Mucosa of rectum (tissue), 2 donors: ENCODE results near the gene C10orf105.

ENCODE experiments used
- H3K27ac ChIP-seq, 2 donors: one replicate each; pipeline ENCODE4 v1.7.0; 2013; ENCODE audit warnings: inconsistent platforms in 2 of 2, low read depth in 2 of 2, low read length in 2 of 2
- H3K27me3 ChIP-seq, 2 donors: one replicate each; pipeline ENCODE4 v1.7.0; 2013; ENCODE audit warnings: low read length in 2 of 2; ENCODE audit not compliant: control insufficient read depth in 2 of 2, insufficient read depth in 2 of 2
- H3K36me3 ChIP-seq, 2 donors: one replicate each; pipeline ENCODE4 v1.7.0; 2013; ENCODE audit warnings: low read length in 2 of 2; ENCODE audit not compliant: control insufficient read depth in 2 of 2, insufficient read depth in 2 of 2
- H3K4me1 ChIP-seq, 2 donors: one replicate each; pipeline ENCODE4 v1.7.0; 2013; ENCODE audit warnings: low read length in 2 of 2, mild to moderate bottlenecking in 1 of 2; ENCODE audit not compliant: control insufficient read depth in 2 of 2, insufficient read depth in 2 of 2
- H3K4me3 ChIP-seq, 2 donors: one replicate each; pipeline ENCODE4 v1.7.0; 2013; ENCODE audit warnings: low read length in 2 of 2
- H3K9ac ChIP-seq, 2 donors: one replicate each; pipeline ENCODE4 v1.7.0; 2013; ENCODE audit warnings: low read length in 2 of 2, low read depth in 1 of 2, mild to moderate bottlenecking in 1 of 2
- H3K9me3 ChIP-seq, 2 donors: one replicate each; pipeline ENCODE4 v1.7.0; 2013; ENCODE audit warnings: low read length in 2 of 2; ENCODE audit not compliant: control insufficient read depth in 2 of 2
- donor health status: healthy.
- donor health status: Normal muscosa, but diverticular disease.

The C10orf105 gene

GRCh38 chr10:71691405-71691804 is 28.2 kb downstream of the C10orf105 start:
- Histone ChIP-seq H3K4me3 (no peak overlapping the region), H3K27me3 (no peaks in the 10 kb centered on the region), H3K36me3 (no peaks in the 10 kb centered on the region), H3K4me1 (peaks cover 7 to 12% of the 10 kb centered on the region in 2 donors), H3K9ac (no peak overlapping the region), H3K9me3 (no peaks in the 10 kb centered on the region), H3K27ac (no peak overlapping the region)

DNA sequence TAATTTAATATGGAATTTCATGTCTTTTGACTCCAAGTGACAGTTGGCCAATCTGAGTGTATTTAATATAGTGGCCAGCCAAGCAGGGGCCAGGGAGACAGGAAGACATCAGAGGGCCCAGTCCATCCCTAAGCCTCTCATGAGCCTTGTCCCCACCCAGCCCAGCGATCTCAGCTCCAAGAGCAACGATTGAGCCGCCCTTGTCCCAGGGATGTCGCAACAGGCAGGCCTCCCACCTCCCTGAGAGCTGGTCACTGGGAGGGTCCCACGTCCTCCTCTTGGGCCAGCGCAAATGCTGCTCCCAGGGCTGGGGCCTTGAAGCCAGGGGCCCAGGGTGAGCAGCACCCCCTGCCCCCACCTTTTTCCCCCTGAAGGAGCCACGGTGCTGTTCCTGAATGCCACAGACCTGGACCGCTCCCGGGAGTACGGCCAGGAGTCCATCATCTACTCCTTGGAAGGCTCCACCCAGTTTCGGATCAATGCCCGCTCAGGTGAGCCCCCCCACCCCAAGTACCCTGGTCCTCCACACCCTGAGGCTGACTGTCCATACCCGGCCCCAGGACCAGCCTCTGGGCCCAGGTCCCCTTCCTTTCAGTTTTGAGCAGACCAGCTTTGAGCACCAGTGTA is 29.4 kb downstream of the C10orf105 start:
- Histone ChIP-seq H3K9ac (no peak overlapping the region), H3K36me3 (no peaks in the 10 kb centered on the region), H3K4me3 (no peak overlapping the region), H3K27me3 (no peaks in the 10 kb centered on the region), H3K27ac (no peak overlapping the region), H3K9me3 (no peaks in the 10 kb centered on the region), H3K4me1 (peaks cover 5% of the 10 kb centered on the region in 2 donors)

DNA sequence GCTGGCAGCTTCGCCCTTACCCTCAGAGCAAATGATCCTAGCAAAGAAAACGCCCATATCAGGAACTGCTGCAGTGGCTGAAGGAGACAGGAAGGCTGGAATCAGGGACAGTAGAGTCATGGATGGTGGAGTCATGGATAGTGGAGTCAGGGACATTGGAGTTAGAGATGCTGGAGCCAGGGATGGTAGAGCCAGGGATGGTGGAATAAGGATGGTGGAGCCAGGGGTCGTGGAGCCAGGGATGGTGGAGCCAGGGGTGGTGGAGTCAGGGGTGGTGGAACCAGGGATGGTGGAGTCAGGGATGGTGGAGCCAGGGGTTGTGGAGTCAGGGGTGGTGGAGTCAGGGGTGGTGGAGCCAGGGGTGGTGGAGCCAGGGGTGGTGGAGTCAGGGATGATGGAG is 31.3 kb downstream of the C10orf105 start:
- Histone ChIP-seq H3K27me3 (no peaks in the 10 kb centered on the region), H3K9ac (no peak overlapping the region)

GRCh38 chr10:71687480-71687879 is 32.1 kb downstream of the C10orf105 start:
- no peak overlapping the region for H3K4me3 ChIP-seq
- no peak overlapping the region for H3K27ac ChIP-seq
- H3K9me3 ChIP-seq, result no peaks in the 10 kb centered on the region
- H3K9ac ChIP-seq, result no peak overlapping the region
- H3K4me1 ChIP-seq, result peaks cover 6 to 8% of the 10 kb centered on the region in 2 donors
- no peaks in the 10 kb centered on the region for H3K36me3 ChIP-seq
- H3K27me3 ChIP-seq, result no peaks in the 10 kb centered on the region

More for the DNA sequence above, 31.3 kb downstream of the C10orf105 start:
- no peaks in the 10 kb centered on the region for H3K9me3 ChIP-seq
- no peaks in the 10 kb centered on the region for H3K36me3 ChIP-seq
- peaks cover 6 to 8% of the 10 kb centered on the region in 2 donors for H3K4me1 ChIP-seq
- H3K4me3 ChIP-seq, result no peak overlapping the region
- no peak overlapping the region for H3K27ac ChIP-seq

DNA sequence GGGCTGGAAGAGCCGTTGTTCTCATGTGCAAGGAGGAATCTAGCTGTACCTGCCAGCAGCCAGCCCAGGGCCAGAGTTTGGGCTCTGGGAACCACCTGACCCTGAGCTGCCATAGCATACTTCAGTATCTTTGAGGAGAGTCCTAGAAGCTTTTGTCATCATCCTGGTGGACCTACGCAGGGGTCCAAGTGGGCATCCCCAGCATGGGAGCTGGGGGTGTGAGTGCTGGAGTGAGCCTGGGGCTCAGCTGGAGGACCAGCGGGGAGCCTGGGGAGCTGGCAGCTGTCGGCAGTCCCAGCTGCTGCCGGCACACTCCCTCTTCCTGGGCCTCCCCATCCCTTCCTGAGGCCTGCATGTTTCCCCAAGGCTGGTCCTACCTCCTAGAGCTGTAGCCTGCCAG is 32.5 kb downstream of the C10orf105 start:
- Histone ChIP-seq H3K4me1 (peaks cover 6 to 8% of the 10 kb centered on the region in 2 donors), H3K9ac (no peak overlapping the region), H3K4me3 (no peak overlapping the region), H3K27ac (no peak overlapping the region), H3K27me3 (no peaks in the 10 kb centered on the region), H3K9me3 (no peaks in the 10 kb centered on the region), H3K36me3 (no peaks in the 10 kb centered on the region)

- peaks cover 6 to 8% of the 10 kb centered on the region in 2 donors for H3K4me1 ChIP-seq
- H3K36me3 ChIP-seq, result no peaks in the 10 kb centered on the region
- no peak overlapping the region for H3K27ac ChIP-seq
- no peak overlapping the region for H3K4me3 ChIP-seq
- H3K27me3 ChIP-seq, result no peaks in the 10 kb centered on the region
- no peak overlapping the region for H3K9ac ChIP-seq
- H3K9me3 ChIP-seq, result no peaks in the 10 kb centered on the region
These were observed 33.9 kb downstream of the C10orf105 start for GRCh38 chr10:71685554-71686232.

GRCh38 chr10:71684356-71685173 is 35.0 kb downstream of the C10orf105 start:
- no peak overlapping the region for H3K27ac ChIP-seq
- no peak overlapping the region for H3K4me3 ChIP-seq
- peaks cover 6 to 8% of the 10 kb centered on the region in 2 donors for H3K4me1 ChIP-seq
- no peaks in the 10 kb centered on the region for H3K27me3 ChIP-seq
- no peak overlapping the region for H3K9ac ChIP-seq
- H3K36me3 ChIP-seq, result no peaks in the 10 kb centered on the region
- no peaks in the 10 kb centered on the region for H3K9me3 ChIP-seq

DNA sequence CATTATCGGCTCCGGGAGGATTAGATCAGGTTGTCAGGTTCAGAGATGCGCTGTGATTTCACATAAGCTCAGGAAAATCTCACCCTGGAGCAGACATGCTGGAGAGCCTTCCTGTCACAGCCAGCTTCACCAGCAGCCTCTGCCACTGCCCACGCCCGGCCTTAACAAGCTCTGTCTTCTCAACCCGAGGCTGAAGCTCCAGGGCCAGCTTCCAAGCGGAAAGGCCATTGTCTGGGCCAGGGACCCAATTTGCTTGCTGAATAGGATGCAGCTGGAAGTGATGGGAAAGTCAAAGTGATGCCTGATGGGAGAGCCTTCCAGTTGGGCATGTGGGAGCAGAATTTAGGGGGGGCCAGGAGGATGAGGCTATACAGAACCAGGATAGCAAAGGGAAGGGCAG is 36.3 kb downstream of the C10orf105 start:
- Histone ChIP-seq H3K4me1 (peaks cover 6 to 8% of the 10 kb centered on the region in 2 donors), H3K9me3 (no peaks in the 10 kb centered on the region), H3K27me3 (no peaks in the 10 kb centered on the region), H3K27ac (no peak overlapping the region), H3K9ac (no peak overlapping the region), H3K4me3 (no peak overlapping the region), H3K36me3 (no peaks in the 10 kb centered on the region)

DNA sequence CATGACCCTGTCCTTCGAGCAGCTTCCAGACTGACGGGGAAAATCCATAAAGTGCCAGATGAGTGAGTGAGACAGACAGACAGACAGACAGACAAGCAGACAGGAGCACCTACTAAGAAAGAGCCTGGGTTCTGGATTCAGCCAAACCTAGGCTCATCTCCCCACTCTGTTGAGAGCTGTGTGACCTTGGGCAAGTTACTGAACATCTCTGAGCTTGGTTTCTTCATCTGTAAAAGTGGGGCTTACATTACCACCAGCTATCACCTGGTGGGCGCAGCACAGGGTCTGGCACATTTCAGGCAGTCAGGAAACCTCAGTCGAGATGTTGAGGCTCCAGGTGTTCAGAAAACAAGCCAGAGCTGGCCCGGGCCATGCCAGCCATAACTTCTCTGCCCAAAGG is 37.6 kb downstream of the C10orf105 start:
- Histone ChIP-seq H3K4me1 (peaks cover 6 to 8% of the 10 kb centered on the region in 2 donors), H3K36me3 (no peaks in the 10 kb centered on the region), H3K27me3 (no peaks in the 10 kb centered on the region), H3K9ac (no peak overlapping the region), H3K4me3 (no peak overlapping the region), H3K27ac (no peak overlapping the region), H3K9me3 (no peaks in the 10 kb centered on the region)

DNA sequence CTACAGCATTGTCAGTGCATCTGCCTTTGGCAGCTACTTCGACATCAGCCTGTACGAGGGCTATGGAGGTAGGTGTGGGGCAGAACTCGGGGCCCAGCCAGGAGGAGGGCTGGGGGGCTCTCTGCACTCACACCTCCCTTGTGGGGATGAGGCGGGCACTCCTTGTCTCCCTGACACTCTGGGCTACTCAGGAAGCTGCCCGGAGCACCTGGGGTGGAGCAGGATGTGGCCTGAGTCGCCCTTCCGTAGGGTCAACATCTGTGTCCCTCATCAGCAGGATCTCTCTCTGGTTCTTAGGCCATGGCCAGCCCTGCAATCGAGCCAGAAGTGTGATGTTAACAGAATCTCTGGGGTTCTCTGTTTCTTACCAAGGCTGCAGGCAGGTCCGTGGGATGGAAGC is 40.2 kb downstream of the C10orf105 start:
- Histone ChIP-seq H3K9me3 (no peaks in the 10 kb centered on the region), H3K4me1 (peaks cover 3% of the 10 kb centered on the region in 2 donors), H3K36me3 (no peaks in the 10 kb centered on the region), H3K27me3 (no peaks in the 10 kb centered on the region), H3K27ac (no peak overlapping the region), H3K4me3 (no peak overlapping the region), H3K9ac (no peak overlapping the region)
